ENCODE results near the gene TMEM135. TPM values are rescaled to one million over a fixed set of nuclear protein-coding genes. Genes with fewer than 3 reads are reported as not detected.

TMEM135 gene
- total and polyA plus RNA-seq, 2 donors (not counting 1 experiment from before 2014, with no cell fraction given), result 2.7 to 19.5 TPM

DNA sequence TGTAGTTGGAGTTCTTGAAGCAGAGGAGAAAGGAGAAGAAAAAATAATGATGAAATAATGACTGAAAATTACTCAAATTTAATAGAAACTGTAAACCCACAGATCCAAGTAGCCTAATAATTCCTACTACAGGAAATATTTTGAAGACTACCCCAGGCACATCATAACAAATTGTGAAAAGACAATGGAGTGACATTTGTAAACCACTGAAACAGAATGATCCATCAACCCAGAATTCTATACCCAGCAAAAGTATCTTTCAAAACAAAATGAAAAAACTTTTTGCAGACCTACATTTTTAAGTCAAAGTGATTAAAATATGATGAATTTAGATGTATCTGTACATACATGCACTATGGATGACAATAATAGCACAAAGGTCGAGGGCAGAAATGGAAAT lies 194.6 kb downstream of the TMEM135 start:
- Histone ChIP-seq H3K9me3 (ENCODE audit: control extremely low read depth in 1 of 3, control insufficient read depth in 2 of 3, insufficient read depth in 1 of 3, low read length in 2 of 3) (peaks cover 4 to 11% (median 6%) of the 10 kb centered on the region in 3 donors), H2AFZ (ENCODE audit: insufficient read depth, low read depth, low read length, poor library complexity, severe bottlenecking) (no peak overlapping the region), H3K4me3 (ENCODE audit: control extremely low read depth in 1 of 5, extremely low read depth in 1 of 5, insufficient read depth in 1 of 5, low read depth in 2 of 5, low read length in 4 of 5) (no peak overlapping the region), H3K79me2 (ENCODE audit: control insufficient read depth, insufficient read depth, low read length) (no peaks in the 10 kb centered on the region), H3K27ac (ENCODE audit: low read length in 2 of 2) (no peak overlapping the region), H3K4me2 (replicated peaks; ENCODE audit: low read depth, low read length, poor library complexity, severe bottlenecking) (no peak overlapping the region), H3K9ac (ENCODE audit: low read length) (no peak overlapping the region), H3K4me1 (ENCODE audit: control insufficient read depth in 2 of 2, insufficient read depth in 2 of 2, low read length in 2 of 2) (no peaks in the 10 kb centered on the region), H3K27me3 (replicated peaks in 1 of 4; ENCODE audit: control extremely low read depth in 1 of 4, control insufficient read depth in 3 of 4, insufficient read depth in 4 of 4, low read length in 3 of 4) (no peaks in the 10 kb centered on the region), H4K20me1 (ENCODE audit: control insufficient read depth, insufficient read depth, low read length, poor library complexity, severe bottlenecking) (no peaks in the 10 kb centered on the region), H3K36me3 (replicated peaks in 1 of 2; ENCODE audit: control extremely low read depth in 1 of 2, control insufficient read depth in 1 of 2, extremely low read depth in 1 of 2, insufficient read depth in 2 of 2, low read length in 1 of 2) (peaks cover 0 to 1% of the 10 kb centered on the region in 2 experiments)
- CTCF ChIA-PET, result no interaction called here
- no peak for DNase-seq
- Mint-ChIP-seq H3K4me3 (no peak overlapping the region), H3K9me3 (ENCODE audit: insufficient read depth) (peaks cover 10% of the 10 kb centered on the region), H3K27ac (no peak overlapping the region), H3K4me1 (no peaks in the 10 kb centered on the region), H3K27me3 (no peaks in the 10 kb centered on the region)
- POLR2A ChIA-PET, result no interaction called here
- ATAC-seq (ENCODE audit: low read depth), result no peak
- no CpG with 5 or more reads among the region's 1 CpG for WGBS (ENCODE audit: insufficient coverage)
- intact Hi-C loops (cut with micrococcal nuclease), result no loop called here
- no peak for TF ChIP-seq EZH2 (IDR thresholded peaks at IDR 0.05; ENCODE audit: borderline replicate concordance, insufficient read depth, low read depth, low read length, poor library complexity, severe bottlenecking)
- TF ChIP-seq, protein P1, sequence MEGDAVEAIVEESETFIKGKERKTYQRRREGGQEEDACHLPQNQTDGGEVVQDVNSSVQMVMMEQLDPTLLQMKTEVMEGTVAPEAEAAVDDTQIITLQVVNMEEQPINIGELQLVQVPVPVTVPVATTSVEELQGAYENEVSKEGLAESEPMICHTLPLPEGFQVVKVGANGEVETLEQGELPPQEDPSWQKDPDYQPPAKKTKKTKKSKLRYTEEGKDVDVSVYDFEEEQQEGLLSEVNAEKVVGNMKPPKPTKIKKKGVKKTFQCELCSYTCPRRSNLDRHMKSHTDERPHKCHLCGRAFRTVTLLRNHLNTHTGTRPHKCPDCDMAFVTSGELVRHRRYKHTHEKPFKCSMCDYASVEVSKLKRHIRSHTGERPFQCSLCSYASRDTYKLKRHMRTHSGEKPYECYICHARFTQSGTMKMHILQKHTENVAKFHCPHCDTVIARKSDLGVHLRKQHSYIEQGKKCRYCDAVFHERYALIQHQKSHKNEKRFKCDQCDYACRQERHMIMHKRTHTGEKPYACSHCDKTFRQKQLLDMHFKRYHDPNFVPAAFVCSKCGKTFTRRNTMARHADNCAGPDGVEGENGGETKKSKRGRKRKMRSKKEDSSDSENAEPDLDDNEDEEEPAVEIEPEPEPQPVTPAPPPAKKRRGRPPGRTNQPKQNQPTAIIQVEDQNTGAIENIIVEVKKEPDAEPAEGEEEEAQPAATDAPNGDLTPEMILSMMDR (IDR thresholded peaks at IDR 0.05), result no peak

DNA sequence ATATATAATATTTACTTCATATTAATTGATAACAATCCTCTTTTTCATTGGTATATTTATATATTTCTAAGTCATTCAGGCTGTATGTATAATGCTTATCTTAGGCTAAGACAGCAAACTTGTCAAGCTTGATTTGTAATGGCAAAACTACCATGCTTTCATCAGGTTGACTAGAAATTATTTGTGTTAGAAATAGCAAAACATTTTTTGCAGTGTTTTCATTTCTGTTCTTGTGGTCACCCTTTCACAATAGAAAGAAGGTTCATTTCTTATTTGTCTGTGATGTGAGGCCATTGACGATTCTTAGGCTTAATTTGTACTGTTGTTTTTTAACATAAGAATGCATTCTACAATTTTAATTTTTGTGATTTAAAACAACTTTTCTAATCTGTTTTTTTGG lies 197.6 kb downstream of the TMEM135 start:
- H3K27me3 ChIP-seq (replicated peaks in 1 of 4; ENCODE audit: control extremely low read depth in 1 of 4, control insufficient read depth in 3 of 4, insufficient read depth in 4 of 4, low read length in 3 of 4), result no peaks in the 10 kb centered on the region
- Mint-ChIP-seq H3K4me1 (no peaks in the 10 kb centered on the region), H3K27me3 (no peaks in the 10 kb centered on the region), H3K27ac (no peak overlapping the region), H3K9me3 (ENCODE audit: insufficient read depth) (peaks cover 10% of the 10 kb centered on the region), H3K4me3 (no peak overlapping the region)
- ATAC-seq (ENCODE audit: low read depth), result no peak
- no peak overlapping the region for H3K9ac ChIP-seq (ENCODE audit: low read length)
- intact Hi-C loops (cut with micrococcal nuclease), result no loop called here
- no peak for DNase-seq
- TF ChIP-seq, protein P1 (IDR thresholded peaks at IDR 0.05), result no peak
- no peak overlapping the region for H3K4me3 ChIP-seq (ENCODE audit: control extremely low read depth in 1 of 5, extremely low read depth in 1 of 5, insufficient read depth in 1 of 5, low read depth in 2 of 5, low read length in 4 of 5)
- no peak overlapping the region for H3K27ac ChIP-seq (ENCODE audit: low read length in 2 of 2)
- no peak overlapping the region for H2AFZ ChIP-seq (ENCODE audit: insufficient read depth, low read depth, low read length, poor library complexity, severe bottlenecking)
- H3K9me3 ChIP-seq (ENCODE audit: control extremely low read depth in 1 of 3, control insufficient read depth in 2 of 3, insufficient read depth in 1 of 3, low read length in 2 of 3), result peaks cover 4 to 11% (median 6%) of the 10 kb centered on the region in 3 donors
- H4K20me1 ChIP-seq (ENCODE audit: control insufficient read depth, insufficient read depth, low read length, poor library complexity, severe bottlenecking), result no peaks in the 10 kb centered on the region
- POLR2A ChIA-PET, result no interaction called here
- no peak overlapping the region for H3K4me2 ChIP-seq (replicated peaks; ENCODE audit: low read depth, low read length, poor library complexity, severe bottlenecking)
- H3K4me1 ChIP-seq (ENCODE audit: control insufficient read depth in 2 of 2, insufficient read depth in 2 of 2, low read length in 2 of 2), result no peaks in the 10 kb centered on the region
- WGBS (ENCODE audit: insufficient coverage), result no CpG with 5 or more reads among the region's 1 CpG
- no peaks in the 10 kb centered on the region for H3K79me2 ChIP-seq (ENCODE audit: control insufficient read depth, insufficient read depth, low read length)
- CTCF ChIA-PET, result interaction anchor here (1.0 kb wide), 1 partner anchor 76 kb away, joined by 3 read pairs; no protein-coding TSS in a partner anchor
- H3K36me3 ChIP-seq (replicated peaks in 1 of 2; ENCODE audit: control extremely low read depth in 1 of 2, control insufficient read depth in 1 of 2, extremely low read depth in 1 of 2, insufficient read depth in 2 of 2, low read length in 1 of 2), result peaks cover 0 to 1% of the 10 kb centered on the region in 2 experiments
